IgD-negative memory B cell (primary cell): Measurements from ENCODE around the gene GID8. TPM values are rescaled to one million over a fixed set of nuclear protein-coding genes. Genes with fewer than 3 reads are reported as not detected.

Source experiments
- H3K27ac Mint-ChIP-seq, 3 donors: one replicate each; pipeline ENCODE4 v1.8.0; 2020 to 2022; ENCODE audit warnings: mild to moderate bottlenecking in 3 of 3, mixed read lengths in 3 of 3, moderate library complexity in 1 of 3
- H3K27me3 Mint-ChIP-seq: one replicate; pipeline ENCODE4 v1.8.0; 2021; ENCODE audit warnings: mixed read lengths
- H3K36me3 Mint-ChIP-seq: one replicate; pipeline ENCODE4 v1.8.0; 2020; ENCODE audit warnings: mild to moderate bottlenecking, mixed read lengths
- H3K4me1 Mint-ChIP-seq, 3 donors: one replicate each; pipeline ENCODE4 v1.8.0; 2020 to 2022; ENCODE audit warnings: mixed read lengths in 3 of 3, mild to moderate bottlenecking in 1 of 3
- H3K4me3 Mint-ChIP-seq, 4 donors: one replicate each; pipeline ENCODE4 v1.8.0; 2020 to 2022; ENCODE audit warnings: mild to moderate bottlenecking in 4 of 4, mixed read lengths in 4 of 4, moderate library complexity in 3 of 4
- H3K9me3 Mint-ChIP-seq, 3 donors: one replicate each; pipeline ENCODE4 v1.8.0; 2020 to 2021; ENCODE audit warnings: mixed read lengths in 3 of 3, mild to moderate bottlenecking in 1 of 3
- polyA plus RNA-seq: library from polyadenylated mRNA; unstranded; fragments of 300-500 nt; fragmentation: Illumina TruSeq; gene quantifications from one replicate; pipeline ENCODE4 v1.2.3, GENCODE V29; 2021

The GID8 gene
- polyA plus RNA-seq, 1 donor from 2014 or later, result 12.1 TPM

- H3K27ac Mint-ChIP-seq, result peak overlapping the region; percentile 87 to 98 (median 94)
- H3K9me3 Mint-ChIP-seq, result no peaks in the 10 kb centered on the region
- no peaks in the 10 kb centered on the region for H3K27me3 Mint-ChIP-seq
- H3K36me3 Mint-ChIP-seq, result no peaks in the 10 kb centered on the region
- peaks cover 52 to 63% (median 60%) of the 10 kb centered on the region in 3 donors for H3K4me1 Mint-ChIP-seq
- H3K4me3 Mint-ChIP-seq, result peak overlapping the region; percentile 86 to 98 (median 96)
These were observed 14.1 kb upstream of the GID8 start for GRCh38 chr20:62923669-62924441.

GRCh38 chr20:62924442-62925075 lies 13.4 kb upstream of the GID8 start:
- Mint-ChIP-seq H3K9me3 (no peaks in the 10 kb centered on the region), H3K4me3 (peak overlapping the region; percentile 86 to 98 (median 96)), H3K27me3 (no peaks in the 10 kb centered on the region), H3K36me3 (no peaks in the 10 kb centered on the region), H3K4me1 (peaks cover 49 to 59% (median 54%) of the 10 kb centered on the region in 3 donors), H3K27ac (peak overlapping the region; percentile 87 to 98 (median 94))

GRCh38 chr20:62925076-62925419 lies 12.9 kb upstream of the GID8 start:
- Mint-ChIP-seq H3K4me1 (peaks cover 48 to 58% (median 53%) of the 10 kb centered on the region in 3 donors), H3K27me3 (no peaks in the 10 kb centered on the region), H3K4me3 (peak overlapping the region; percentile 86 to 98 (median 96)), H3K36me3 (no peaks in the 10 kb centered on the region), H3K9me3 (no peaks in the 10 kb centered on the region), H3K27ac (peak overlapping the region; percentile 87 to 98 (median 94))

GRCh38 chr20:62925420-62926228 lies 12.3 kb upstream of the GID8 start:
- peak overlapping the region; percentile 86 to 98 (median 96) for H3K4me3 Mint-ChIP-seq
- peaks cover 42 to 58% (median 53%) of the 10 kb centered on the region in 3 donors for H3K4me1 Mint-ChIP-seq
- no peaks in the 10 kb centered on the region for H3K9me3 Mint-ChIP-seq
- peak overlapping the region; percentile 87 to 98 (median 94) for H3K27ac Mint-ChIP-seq
- H3K36me3 Mint-ChIP-seq, result no peaks in the 10 kb centered on the region
- H3K27me3 Mint-ChIP-seq, result no peaks in the 10 kb centered on the region

GRCh38 chr20:62926229-62927127 lies 11.5 kb upstream of the GID8 start, which contains the start of gene DIDO1:
DIDO1 (minus strand) TSS chr20:62926505.
- H3K4me1 Mint-ChIP-seq, result peaks cover 36 to 56% (median 56%) of the 10 kb centered on the region in 3 donors
- H3K36me3 Mint-ChIP-seq, result no peaks in the 10 kb centered on the region
- no peaks in the 10 kb centered on the region for H3K9me3 Mint-ChIP-seq
- H3K27me3 Mint-ChIP-seq, result no peaks in the 10 kb centered on the region
- H3K27ac Mint-ChIP-seq, result peak within 1 kb of the TSS; percentile 87 to 98 (median 95)
- H3K4me3 Mint-ChIP-seq, result peak within 1 kb of the TSS; percentile 86 to 98 (median 96)

GRCh38 chr20:62927128-62927705 lies 10.7 kb upstream of the GID8 start:
- H3K4me3 Mint-ChIP-seq, result peak overlapping the region; percentile 85 to 98 (median 91)
- no peaks in the 10 kb centered on the region for H3K36me3 Mint-ChIP-seq
- peaks cover 36 to 56% (median 55%) of the 10 kb centered on the region in 3 donors for H3K4me1 Mint-ChIP-seq
- no peaks in the 10 kb centered on the region for H3K9me3 Mint-ChIP-seq
- no peaks in the 10 kb centered on the region for H3K27me3 Mint-ChIP-seq
- peak overlapping the region; percentile 43 to 90 (median 87) for H3K27ac Mint-ChIP-seq

- peak overlapping the region; percentile 85 to 98 (median 91) for H3K4me3 Mint-ChIP-seq
- H3K27me3 Mint-ChIP-seq, result no peaks in the 10 kb centered on the region
- H3K36me3 Mint-ChIP-seq, result no peaks in the 10 kb centered on the region
- peak overlapping the region; percentile 83 to 97 (median 87) for H3K27ac Mint-ChIP-seq
- peaks cover 38 to 56% (median 49%) of the 10 kb centered on the region in 3 donors for H3K4me1 Mint-ChIP-seq
- H3K9me3 Mint-ChIP-seq, result no peaks in the 10 kb centered on the region
These were observed 9.6 kb upstream of the GID8 start for GRCh38 chr20:62928246-62928939.

- H3K4me3 Mint-ChIP-seq, result peak overlapping the region; percentile 85 to 98 (median 91)
- peaks cover 34 to 52% (median 42%) of the 10 kb centered on the region in 3 donors for H3K4me1 Mint-ChIP-seq
These were observed 8.9 kb upstream of the GID8 start for GRCh38 chr20:62929051-62929538.

GRCh38 chr20:62931464-62931863 lies 6.5 kb upstream of the GID8 start:
- Mint-ChIP-seq H3K27me3 (no peaks in the 10 kb centered on the region), H3K4me3 (peak overlapping the region in 2 of 4 donors; percentile 60 to 86), H3K27ac (peak overlapping the region in 2 of 3 donors; percentile 35 to 72), H3K36me3 (no peaks in the 10 kb centered on the region), H3K4me1 (peaks cover 26 to 41% (median 30%) of the 10 kb centered on the region in 3 donors), H3K9me3 (no peaks in the 10 kb centered on the region)

More at GRCh38 chr20:62929051-62929538, 8.9 kb upstream of the GID8 start:
- H3K9me3 Mint-ChIP-seq, result no peaks in the 10 kb centered on the region
- no peaks in the 10 kb centered on the region for H3K36me3 Mint-ChIP-seq
- H3K27ac Mint-ChIP-seq, result peak overlapping the region; percentile 83 to 97 (median 87)
- no peaks in the 10 kb centered on the region for H3K27me3 Mint-ChIP-seq

GRCh38 chr20:62933966-62934365 lies 4.0 kb upstream of the GID8 start:
- Mint-ChIP-seq H3K27ac (no peak overlapping the region), H3K27me3 (no peaks in the 10 kb centered on the region), H3K9me3 (no peaks in the 10 kb centered on the region), H3K4me3 (no peak overlapping the region), H3K4me1 (peaks cover 22 to 35% (median 29%) of the 10 kb centered on the region in 3 donors), H3K36me3 (no peaks in the 10 kb centered on the region)

- H3K9me3 Mint-ChIP-seq, result no peaks in the 10 kb centered on the region
- H3K36me3 Mint-ChIP-seq, result no peaks in the 10 kb centered on the region
- H3K27ac Mint-ChIP-seq, result no peak overlapping the region
- H3K4me3 Mint-ChIP-seq, result no peak overlapping the region
- peaks cover 17 to 35% (median 32%) of the 10 kb centered on the region in 3 donors for H3K4me1 Mint-ChIP-seq
- H3K27me3 Mint-ChIP-seq, result no peaks in the 10 kb centered on the region
These were observed 2.6 kb upstream of the GID8 start for GRCh38 chr20:62935204-62935967.

GRCh38 chr20:62935968-62936585 lies 1.9 kb upstream of the GID8 start:
- H3K27ac Mint-ChIP-seq, result no peak overlapping the region
- no peaks in the 10 kb centered on the region for H3K36me3 Mint-ChIP-seq
- no peak overlapping the region for H3K4me3 Mint-ChIP-seq
- no peaks in the 10 kb centered on the region for H3K9me3 Mint-ChIP-seq
- H3K4me1 Mint-ChIP-seq, result peaks cover 14 to 32% (median 30%) of the 10 kb centered on the region in 3 donors
- H3K27me3 Mint-ChIP-seq, result no peaks in the 10 kb centered on the region
